ENCODE measurements around the gene MUC21.
A peak's percentile ranks its signal among the peaks of the same experiment; 100 is the strongest.

Gene MUC21

GRCh38 chr6:30979141-30979540 is 4.4 kb upstream of the MUC21 start:
- DNase-seq (ENCODE audit: low spot score): no peak
- H3K27ac ChIP-seq: no peak overlapping the region
- H3K4me3 ChIP-seq: no peak overlapping the region
- TF ChIP-seq, protein P1, sequence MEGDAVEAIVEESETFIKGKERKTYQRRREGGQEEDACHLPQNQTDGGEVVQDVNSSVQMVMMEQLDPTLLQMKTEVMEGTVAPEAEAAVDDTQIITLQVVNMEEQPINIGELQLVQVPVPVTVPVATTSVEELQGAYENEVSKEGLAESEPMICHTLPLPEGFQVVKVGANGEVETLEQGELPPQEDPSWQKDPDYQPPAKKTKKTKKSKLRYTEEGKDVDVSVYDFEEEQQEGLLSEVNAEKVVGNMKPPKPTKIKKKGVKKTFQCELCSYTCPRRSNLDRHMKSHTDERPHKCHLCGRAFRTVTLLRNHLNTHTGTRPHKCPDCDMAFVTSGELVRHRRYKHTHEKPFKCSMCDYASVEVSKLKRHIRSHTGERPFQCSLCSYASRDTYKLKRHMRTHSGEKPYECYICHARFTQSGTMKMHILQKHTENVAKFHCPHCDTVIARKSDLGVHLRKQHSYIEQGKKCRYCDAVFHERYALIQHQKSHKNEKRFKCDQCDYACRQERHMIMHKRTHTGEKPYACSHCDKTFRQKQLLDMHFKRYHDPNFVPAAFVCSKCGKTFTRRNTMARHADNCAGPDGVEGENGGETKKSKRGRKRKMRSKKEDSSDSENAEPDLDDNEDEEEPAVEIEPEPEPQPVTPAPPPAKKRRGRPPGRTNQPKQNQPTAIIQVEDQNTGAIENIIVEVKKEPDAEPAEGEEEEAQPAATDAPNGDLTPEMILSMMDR (IDR thresholded peaks at IDR 0.05): no peak

DNA sequence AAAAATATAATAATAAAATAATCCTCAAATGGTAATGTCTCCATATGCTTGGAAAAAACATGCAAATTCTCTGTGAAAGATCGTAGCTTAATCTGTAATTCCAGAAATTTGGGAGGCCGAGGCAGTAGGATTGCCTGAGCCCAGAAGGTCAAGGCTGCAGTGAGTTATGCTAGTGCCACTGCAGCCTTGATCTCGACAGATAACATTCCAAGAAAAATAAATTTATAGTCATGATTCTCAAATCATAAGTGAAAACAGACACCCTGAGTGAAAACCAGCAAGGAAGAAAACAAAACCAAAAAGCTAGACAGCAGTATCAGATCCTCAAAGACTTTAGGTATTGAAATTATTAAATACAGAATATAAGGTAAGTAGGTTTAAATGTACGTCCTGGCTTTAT is 3.8 kb upstream of the MUC21 start:
- no peak for DNase-seq (ENCODE audit: low spot score)
- no peak overlapping the region for H3K27ac ChIP-seq
- TF ChIP-seq, protein P1 (IDR thresholded peaks at IDR 0.05): no peak
- H3K4me3 ChIP-seq: no peak overlapping the region

DNA sequence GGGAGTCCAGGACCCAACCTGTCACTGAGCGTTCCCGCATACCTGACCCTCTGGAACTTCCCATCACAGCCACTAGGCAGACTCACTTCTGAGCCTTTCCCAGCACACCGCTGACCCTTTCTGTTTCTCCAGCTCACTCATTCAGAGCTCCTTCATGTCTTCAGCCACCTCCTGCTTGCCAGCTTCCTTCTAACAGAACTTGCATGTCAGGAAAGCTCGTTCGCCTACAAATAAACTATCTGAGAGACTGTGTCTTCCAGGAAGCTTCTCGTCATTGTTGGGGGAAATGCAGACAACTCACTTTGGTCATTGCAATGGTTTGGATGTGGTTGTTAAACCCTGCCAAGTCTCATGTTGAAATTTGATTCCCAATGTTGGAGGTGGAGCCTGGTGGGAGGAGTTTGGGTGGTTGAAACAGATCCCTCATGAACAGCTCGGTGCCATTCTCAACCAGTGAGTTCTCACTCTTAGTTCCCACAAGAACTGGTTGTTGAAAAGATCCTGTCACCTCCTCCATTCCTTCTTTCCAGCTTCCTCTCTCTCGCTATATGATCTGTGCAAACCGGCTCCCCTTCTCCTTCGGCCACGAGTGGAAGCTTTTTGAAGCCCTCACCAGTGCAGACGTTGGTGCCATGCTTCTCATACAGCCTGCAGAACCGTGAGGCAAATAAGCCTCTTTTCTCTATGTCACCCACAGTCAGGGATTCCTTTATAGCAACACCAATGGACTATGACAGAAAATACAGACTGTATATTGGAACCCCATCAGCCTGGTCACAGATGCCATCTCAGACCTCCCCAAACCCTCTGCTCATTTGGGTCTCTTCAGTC is 1.4 kb upstream of the MUC21 start:
- TF ChIP-seq, protein P1 (IDR thresholded peaks at IDR 0.05): no peak
- Histone ChIP-seq H3K27ac (no peak overlapping the region), H3K4me3 (peak overlapping the region; percentile 29)
- DNase-seq (ENCODE audit: low spot score): no peak

DNA sequence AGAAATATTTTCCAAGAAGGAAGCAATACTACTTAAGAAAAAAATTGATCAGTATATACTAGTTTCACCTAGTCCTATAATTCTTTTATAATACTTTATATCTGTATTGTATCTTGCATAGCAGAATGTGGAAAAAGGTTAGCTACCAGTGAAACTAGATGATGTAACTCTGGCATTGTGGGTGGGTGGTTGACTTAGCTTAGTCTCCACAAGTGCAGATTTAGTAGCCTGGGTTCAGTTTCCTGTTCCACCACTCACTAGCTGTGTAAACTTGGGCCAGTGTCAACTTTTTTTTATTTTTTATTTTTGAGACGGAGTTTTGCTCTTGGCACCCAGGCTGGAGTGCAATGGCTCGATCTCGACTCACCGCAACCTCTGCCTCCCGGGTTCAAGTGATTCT is 2.0 kb downstream of the MUC21 start:
- Histone ChIP-seq H3K27ac (no peak overlapping the region), H3K4me3 (no peak overlapping the region)
- TF ChIP-seq, protein P1 (IDR thresholded peaks at IDR 0.05): no peak
- no peak for DNase-seq (ENCODE audit: low spot score)

DNA sequence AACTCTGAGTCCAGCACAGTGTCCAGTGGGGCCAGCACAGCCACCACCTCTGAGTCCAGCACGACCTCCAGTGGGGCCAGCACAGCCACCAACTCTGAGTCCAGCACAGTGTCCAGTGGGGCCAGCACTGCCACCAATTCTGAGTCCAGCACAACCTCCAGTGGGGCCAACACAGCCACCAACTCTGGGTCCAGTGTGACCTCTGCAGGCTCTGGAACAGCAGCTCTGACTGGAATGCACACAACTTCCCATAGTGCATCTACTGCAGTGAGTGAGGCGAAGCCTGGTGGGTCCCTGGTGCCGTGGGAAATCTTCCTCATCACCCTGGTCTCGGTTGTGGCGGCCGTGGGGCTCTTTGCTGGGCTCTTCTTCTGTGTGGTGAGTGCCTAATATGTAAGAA is 3.8 kb downstream of the MUC21 start:
- DNase-seq (ENCODE audit: low spot score): no peak
- Histone ChIP-seq H3K27ac (no peak overlapping the region), H3K4me3 (no peak overlapping the region)
- TF ChIP-seq, protein P1 (IDR thresholded peaks at IDR 0.05): no peak

GRCh38 chr6:30988209-30988825 is 4.8 kb downstream of the MUC21 start:
- TF ChIP-seq, protein P1 (IDR thresholded peaks at IDR 0.05): no peak
- no peak for DNase-seq (ENCODE audit: low spot score)
- no peak overlapping the region for H3K27ac ChIP-seq

More at GRCh38 chr6:30988209-30988825, 4.8 kb downstream of the MUC21 start:
- H3K4me3 ChIP-seq: no peak overlapping the region

Measured in coronary artery (tissue), 2 donors.